ENCODE measurements around the gene PCDHB2. TPM values are rescaled to one million over a fixed set of nuclear protein-coding genes. Genes with fewer than 3 reads are reported as not detected.
"Not testable (repeated sequence)": the region's sequence is repeated elsewhere in the genome, so short reads cannot be mapped to it uniquely, and the experiment has no call there.

PCDHB2 gene
- total RNA-seq, 3 donors from 2014 or later, result 0.82 to 5.5 (median 1.1) TPM

GRCh38 chr5:141135030-141135717 is 40.8 kb downstream of the PCDHB2 start, which contains the start of gene PCDHB5:
Gene PCDHB5, plus strand, starts transcription at chr5:141135206. Its CDS starts 229 bp downstream, at chr5:141135435.
- no peak for TF ChIP-seq CTCF (IDR thresholded peaks at IDR 0.05)

GRCh38 chr5:141135718-141136266 is 41.4 kb downstream of the PCDHB2 start:
- Histone ChIP-seq H3K4me3 (no peak overlapping the region), H3K9me3 (peaks cover 70% of the 10 kb centered on the region), H3K4me1 (ENCODE audit: low read depth) (no peaks in the 10 kb centered on the region), H3K36me3 (ENCODE audit: low read depth) (no peaks in the 10 kb centered on the region)
- no peak for TF ChIP-seq CTCF (IDR thresholded peaks at IDR 0.05)
- no peak for DNase-seq
- no peak for ATAC-seq
- intact Hi-C loops (cut with DNase I, micrococcal nuclease), result no loop called here

More at GRCh38 chr5:141135030-141135717, 40.8 kb downstream of the PCDHB2 start, which contains the start of gene PCDHB5:
- Histone ChIP-seq H3K36me3 (ENCODE audit: low read depth) (no peaks in the 10 kb centered on the region), H3K9me3 (peaks cover 70% of the 10 kb centered on the region), H3K4me1 (ENCODE audit: low read depth) (no peaks in the 10 kb centered on the region), H3K4me3 (no peak within 1 kb of the TSS)
- intact Hi-C loops (cut with DNase I, micrococcal nuclease), result no loop called here
- no peak for DNase-seq
- no peak for ATAC-seq

GRCh38 chr5:141137346-141137745 is 42.9 kb downstream of the PCDHB2 start:
- H3K4me3 ChIP-seq; H3K4me1 ChIP-seq (ENCODE audit: low read depth); intact Hi-C loops (cut with DNase I, micrococcal nuclease); ATAC-seq; DNase-seq; H3K36me3 ChIP-seq (ENCODE audit: low read depth): not testable (repeated sequence)
- peaks cover 66% of the 10 kb centered on the region for H3K9me3 ChIP-seq

Other genes starting within 250 kb of the PCDHB2 start
- under 1 TPM in 2 of 3 donors, not detected in 1; 0.16 to 0.17 TPM for gene PCDHA9, start 246.2 kb upstream of the PCDHB2 start, total RNA-seq
- gene PCDHA10, start 238.7 kb upstream of the PCDHB2 start, total RNA-seq, result under 1 TPM; 0.27 to 0.47 (median 0.29) TPM
- under 1 TPM in 2 of 3 donors, not detected in 1; 0.19 to 0.58 TPM for gene PCDHA11, start 225.7 kb upstream of the PCDHB2 start, total RNA-seq
- under 1 TPM in 2 of 3 donors, not detected in 1; 0.14 to 0.41 TPM for gene PCDHA12, start 219.3 kb upstream of the PCDHB2 start, total RNA-seq
- under 1 TPM in 2 of 3 donors, not detected in 1; 0.23 to 0.32 TPM for gene PCDHA13, start 212.5 kb upstream of the PCDHB2 start, total RNA-seq
- under 1 TPM; 0.14 to 0.95 (median 0.24) TPM for gene PCDHAC1, start 168.3 kb upstream of the PCDHB2 start, total RNA-seq
- gene PCDHAC2, start 128.1 kb upstream of the PCDHB2 start, total RNA-seq, result 1 to 10 TPM in 1 of 3 donors, under 1 TPM in 2; 0.31 to 1.3 (median 0.61) TPM
- under 1 TPM in 1 of 3 donors, not detected in 2; 0.25 TPM for gene PCDHB1, start 43.2 kb upstream of the PCDHB2 start, total RNA-seq
- 1 to 10 TPM in 1 of 3 donors, under 1 TPM in 2; 0.58 to 1.9 (median 0.90) TPM for gene PCDHB3, start 5.9 kb downstream of the PCDHB2 start, total RNA-seq
- 1 to 10 TPM in 1 of 3 donors, under 1 TPM in 2; 0.35 to 3.4 (median 0.80) TPM for gene PCDHB4, start 27.2 kb downstream of the PCDHB2 start, total RNA-seq
- 1 to 10 TPM in 1 of 3 donors, under 1 TPM in 2; 0.41 to 3.0 (median 0.60) TPM for gene PCDHB5, start 40.6 kb downstream of the PCDHB2 start, total RNA-seq
- gene PCDHB6, start 55.4 kb downstream of the PCDHB2 start, total RNA-seq, result under 1 TPM; 0.24 to 0.60 (median 0.29) TPM
- gene PCDHB7, start 78.0 kb downstream of the PCDHB2 start, total RNA-seq, result 1 to 10 TPM in 1 of 3 donors, under 1 TPM in 1, not detected in 1; 0.55 to 2.5 TPM
- 1 to 10 TPM in 1 of 3 donors, under 1 TPM in 2; 0.12 to 2.1 (median 0.72) TPM for gene PCDHB8, start 83.2 kb downstream of the PCDHB2 start, total RNA-seq
- gene PCDHB16, start 87.8 kb downstream of the PCDHB2 start, total RNA-seq, result 1 to 10 TPM in 1 of 3 donors, under 1 TPM in 2; 0.49 to 3.4 (median 0.89) TPM
- gene PCDHB9, start 92.5 kb downstream of the PCDHB2 start, total RNA-seq, result 1 to 10 TPM in 1 of 3 donors, under 1 TPM in 2; 0.26 to 2.4 (median 0.70) TPM
- gene PCDHB10, start 97.7 kb downstream of the PCDHB2 start, total RNA-seq, result 1 to 10 TPM in 1 of 3 donors, under 1 TPM in 2; 0.35 to 4.9 (median 0.60) TPM
- gene PCDHB11, start 105.0 kb downstream of the PCDHB2 start, total RNA-seq, result 1 to 10 TPM in 2 of 3 donors, under 1 TPM in 1; 0.55 to 5.8 (median 1.3) TPM
- 1 to 10 TPM in 1 of 3 donors, under 1 TPM in 2; 0.52 to 3.9 (median 0.67) TPM for gene PCDHB12, start 114.1 kb downstream of the PCDHB2 start, total RNA-seq
- gene PCDHB13, start 119.3 kb downstream of the PCDHB2 start, total RNA-seq, result 1 to 10 TPM; 1.2 to 4.3 (median 1.9) TPM
- gene PCDHB14, start 128.7 kb downstream of the PCDHB2 start, total RNA-seq, result 1 to 10 TPM in 2 of 3 donors, under 1 TPM in 1; 0.98 to 6.1 (median 2.0) TPM
- gene PCDHB15, start 150.8 kb downstream of the PCDHB2 start, total RNA-seq, result 1 to 10 TPM in 2 of 3 donors, under 1 TPM in 1; 0.69 to 4.3 (median 1.2) TPM
- 1 to 10 TPM; 1.2 to 1.7 (median 1.5) TPM for gene SLC25A2, start 209.4 kb downstream of the PCDHB2 start, total RNA-seq
- gene TAF7, start 226.2 kb downstream of the PCDHB2 start, total RNA-seq, result 10 to 100 TPM; 52.6 to 70.4 (median 56.9) TPM
- gene PCDHGA1, start 235.9 kb downstream of the PCDHB2 start, total RNA-seq, result 1 to 10 TPM in 1 of 3 donors, under 1 TPM in 2; 0.35 to 1.6 (median 0.43) TPM
- gene PCDHGA2, start 244.1 kb downstream of the PCDHB2 start, total RNA-seq, result 1 to 10 TPM in 1 of 3 donors, under 1 TPM in 2; 0.41 to 3.8 (median 0.51) TPM
- gene PCDHGA3, start 249.2 kb downstream of the PCDHB2 start, total RNA-seq, result 1 to 10 TPM in 1 of 3 donors, under 1 TPM in 2; 0.24 to 2.2 (median 0.43) TPM